Measurements from ENCODE around the gene CLIP3. TPM values are rescaled to one million over a fixed set of nuclear protein-coding genes. Genes with fewer than 3 reads are reported as not detected.

Gene CLIP3
- total and polyA plus RNA-seq, 11 donors = 1.3 to 8.0 (median 2.8) TPM

DNA sequence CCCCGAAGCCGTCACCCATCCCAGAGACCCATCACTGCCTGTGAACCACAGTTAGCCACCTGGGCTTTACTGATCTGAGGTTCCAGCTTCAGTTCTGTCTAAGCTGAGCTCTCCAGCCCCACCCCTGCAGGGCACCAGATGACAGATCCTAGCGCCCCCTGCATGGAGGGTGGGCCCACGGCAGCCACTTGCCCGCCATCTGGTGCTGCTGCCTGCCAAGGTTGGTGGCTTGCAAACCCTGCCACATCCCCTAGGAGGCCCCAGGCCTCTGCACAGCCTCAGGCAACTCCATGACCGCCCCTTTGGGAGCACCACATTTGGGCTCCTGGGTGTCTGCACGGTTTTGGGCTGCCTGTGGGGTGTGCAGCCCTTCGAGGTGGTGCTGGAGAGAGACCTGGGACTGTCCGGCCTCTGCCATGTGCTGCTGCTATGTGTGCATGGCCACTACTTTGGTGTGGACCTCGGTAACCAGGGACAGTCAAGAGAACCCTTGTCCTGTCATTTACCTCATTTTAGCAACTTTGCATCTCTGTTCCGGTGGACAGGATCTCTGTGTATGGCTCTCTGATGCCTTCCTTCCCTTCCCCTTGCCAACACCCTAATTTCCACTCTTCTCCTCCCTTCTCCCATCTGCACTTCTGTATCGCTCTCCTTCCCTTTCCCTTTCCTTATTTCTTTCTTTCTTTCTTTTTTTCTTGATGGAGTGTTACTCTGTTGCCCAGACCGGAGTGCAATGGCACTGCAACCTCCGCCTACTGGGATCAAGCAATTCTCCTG, 55.0 kb downstream of the CLIP3 start:
- ATAC-seq (no peak), DNase-seq (no peak)
- H3K4me3 ChIP-seq = no peak overlapping the region
- no peaks in the 10 kb centered on the region for H3K4me1 ChIP-seq
- H3K36me3 ChIP-seq = no peaks in the 10 kb centered on the region
- peaks cover 0 to 24% (median 5%) of the 10 kb centered on the region in 9 donors for H3K27me3 ChIP-seq
- no peak overlapping the region for H3K27ac ChIP-seq
- intact Hi-C loops (cut with DNase I) = no loop called here
- TF ChIP-seq, protein P1, sequence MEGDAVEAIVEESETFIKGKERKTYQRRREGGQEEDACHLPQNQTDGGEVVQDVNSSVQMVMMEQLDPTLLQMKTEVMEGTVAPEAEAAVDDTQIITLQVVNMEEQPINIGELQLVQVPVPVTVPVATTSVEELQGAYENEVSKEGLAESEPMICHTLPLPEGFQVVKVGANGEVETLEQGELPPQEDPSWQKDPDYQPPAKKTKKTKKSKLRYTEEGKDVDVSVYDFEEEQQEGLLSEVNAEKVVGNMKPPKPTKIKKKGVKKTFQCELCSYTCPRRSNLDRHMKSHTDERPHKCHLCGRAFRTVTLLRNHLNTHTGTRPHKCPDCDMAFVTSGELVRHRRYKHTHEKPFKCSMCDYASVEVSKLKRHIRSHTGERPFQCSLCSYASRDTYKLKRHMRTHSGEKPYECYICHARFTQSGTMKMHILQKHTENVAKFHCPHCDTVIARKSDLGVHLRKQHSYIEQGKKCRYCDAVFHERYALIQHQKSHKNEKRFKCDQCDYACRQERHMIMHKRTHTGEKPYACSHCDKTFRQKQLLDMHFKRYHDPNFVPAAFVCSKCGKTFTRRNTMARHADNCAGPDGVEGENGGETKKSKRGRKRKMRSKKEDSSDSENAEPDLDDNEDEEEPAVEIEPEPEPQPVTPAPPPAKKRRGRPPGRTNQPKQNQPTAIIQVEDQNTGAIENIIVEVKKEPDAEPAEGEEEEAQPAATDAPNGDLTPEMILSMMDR (IDR thresholded peaks at IDR 0.05) = no peak
- TF ChIP-seq POLR2A (IDR thresholded peaks at IDR 0.05) = no peak
- 50 to 75% (median 51%) methylated on average over 9 to 14 of the region's 14 CpGs for WGBS, 4 donors
- H3K9me3 ChIP-seq = no peaks in the 10 kb centered on the region

DNA sequence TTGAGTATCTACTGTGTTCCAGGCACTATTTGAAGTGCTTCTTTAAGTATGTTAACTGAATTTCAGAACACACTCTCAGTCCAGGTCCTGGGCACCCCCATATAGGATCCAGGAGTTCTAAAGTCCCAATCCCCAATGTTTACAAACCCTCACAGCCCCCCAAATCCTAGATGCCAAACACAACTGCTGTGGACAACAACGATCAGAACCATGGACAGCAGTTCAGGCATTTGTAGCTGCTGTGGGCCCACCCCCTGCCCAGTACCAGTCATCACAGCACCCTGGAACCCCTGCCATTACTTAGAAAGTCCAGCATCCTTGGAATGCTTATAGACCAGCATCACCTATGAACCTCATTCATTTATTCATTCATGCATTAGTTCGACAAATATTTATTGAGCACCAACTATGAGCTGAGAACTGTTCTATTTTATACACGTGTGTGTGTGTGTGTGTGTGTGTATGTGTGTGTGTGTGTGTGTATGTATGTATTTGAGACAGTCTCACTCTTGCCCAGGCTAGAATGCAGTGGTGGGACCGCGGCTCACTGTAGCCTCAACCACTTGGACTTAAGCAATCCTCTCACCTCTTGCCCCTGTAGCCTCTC, 57.0 kb downstream of the CLIP3 start:
- no peak overlapping the region for H3K4me3 ChIP-seq
- no peak overlapping the region for H3K27ac ChIP-seq
- no peaks in the 10 kb centered on the region for H3K9me3 ChIP-seq
- intact Hi-C loops (cut with DNase I) = no loop called here
- H3K27me3 ChIP-seq = peaks cover 0 to 23% (median 5%) of the 10 kb centered on the region in 9 donors
- H3K36me3 ChIP-seq = no peaks in the 10 kb centered on the region
- ATAC-seq (no peak), DNase-seq (no peak)
- no peaks in the 10 kb centered on the region for H3K4me1 ChIP-seq
- WGBS, 4 donors = 31 to 42% (median 33%) methylated on average over 5 of the region's 5 CpGs
- TF ChIP-seq, protein P1 (IDR thresholded peaks at IDR 0.05) = no peak
- TF ChIP-seq POLR2A (IDR thresholded peaks at IDR 0.05) = no peak

DNA sequence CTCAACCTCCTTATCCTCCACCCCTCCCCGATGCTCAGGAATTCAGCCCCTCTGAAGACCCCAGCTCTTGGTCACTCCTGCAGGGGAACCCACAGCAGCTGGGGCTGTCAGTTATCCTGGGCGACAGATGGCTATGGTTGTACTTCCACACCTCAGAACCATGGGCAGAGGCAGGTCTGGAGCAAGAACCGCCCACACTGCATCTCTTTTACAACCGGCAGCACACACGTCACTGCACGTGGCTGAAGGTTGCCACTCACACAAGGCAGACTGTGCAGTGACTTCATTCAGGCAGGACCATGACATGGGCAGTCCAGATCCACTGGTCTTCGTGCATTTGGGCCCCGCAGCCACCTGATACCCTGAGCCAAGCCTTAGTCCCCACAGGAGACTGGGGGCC, 59.2 kb downstream of the CLIP3 start:
- Histone ChIP-seq H3K9me3 (no peaks in the 10 kb centered on the region), H3K4me1 (no peaks in the 10 kb centered on the region), H3K27ac (no peak overlapping the region), H3K36me3 (no peaks in the 10 kb centered on the region), H3K4me3 (no peak overlapping the region), H3K27me3 (peaks cover 0 to 9% (median 0%) of the 10 kb centered on the region in 9 donors)
- DNase-seq (peak in 1 of 5 donors; percentile 19), ATAC-seq (no peak)
- WGBS, 4 donors = 31 to 40% (median 36%) methylated on average over 3 to 8 of the region's 8 CpGs
- TF ChIP-seq POLR2A (IDR thresholded peaks at IDR 0.05) = no peak
- TF ChIP-seq, protein P1 (IDR thresholded peaks at IDR 0.05) = no peak
- intact Hi-C loops (cut with DNase I) = no loop called here

DNA sequence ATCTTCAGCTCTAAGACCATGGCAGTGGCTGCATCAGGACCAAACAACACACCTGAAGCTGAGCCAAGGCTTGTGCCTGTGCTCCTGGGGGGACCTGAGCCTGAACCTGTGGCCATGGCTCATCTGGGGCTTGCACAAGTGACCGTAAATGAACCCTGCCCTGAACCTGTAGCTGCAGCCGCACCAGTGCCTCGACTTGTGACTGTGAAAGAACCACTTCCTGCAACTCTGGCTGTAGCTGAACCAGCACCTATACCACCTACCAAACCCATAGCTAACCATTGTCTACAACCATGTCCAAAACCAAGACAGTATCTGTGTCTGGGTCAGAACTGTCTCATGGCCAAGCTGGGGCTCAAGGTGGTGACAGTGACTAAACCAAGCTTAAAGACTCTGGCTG, 65.9 kb downstream of the CLIP3 start:
- Histone ChIP-seq H3K36me3 (no peaks in the 10 kb centered on the region), H3K4me3 (no peak overlapping the region), H3K4me1 (no peaks in the 10 kb centered on the region), H3K9me3 (no peaks in the 10 kb centered on the region), H3K27ac (no peak overlapping the region), H3K27me3 (peaks cover 0 to 21% (median 0%) of the 10 kb centered on the region in 9 donors)
- intact Hi-C loops (cut with DNase I) = no loop called here
- DNase-seq (no peak), ATAC-seq (peak in 1 of 4 donors; percentile 26)
- 67 to 90% (median 78%) methylated on average over 1 to 3 of the region's 3 CpGs for WGBS, 4 donors
- TF ChIP-seq, protein P1 (IDR thresholded peaks at IDR 0.05) = no peak
- TF ChIP-seq POLR2A (IDR thresholded peaks at IDR 0.05) = no peak

Data from heart left ventricle (tissue), 16 donors.